ENCODE data around the gene SLC25A28.

SLC25A28 gene

GRCh38 chr10:99583687-99584086 lies 36.6 kb downstream of the SLC25A28 start:
- no peak for DNase-seq

GRCh38 chr10:99582255-99582770 lies 37.9 kb downstream of the SLC25A28 start:
- DNase-seq, result no peak

- no peak for DNase-seq
These were observed 40.3 kb downstream of the SLC25A28 start for GRCh38 chr10:99579971-99580370.

GRCh38 chr10:99573790-99574189 lies 46.4 kb downstream of the SLC25A28 start:
- DNase-seq, result no peak

GRCh38 chr10:99571816-99572215 lies 48.4 kb downstream of the SLC25A28 start:
- DNase-seq, result no peak

- no peak for DNase-seq
These were observed 50.3 kb downstream of the SLC25A28 start for GRCh38 chr10:99569961-99570360.

GRCh38 chr10:99569253-99569939 lies 50.8 kb downstream of the SLC25A28 start:
- DNase-seq, result no peak

- no peak for DNase-seq
These were observed 55.1 kb downstream of the SLC25A28 start for GRCh38 chr10:99565166-99565565.

GRCh38 chr10:99564361-99564760 lies 55.9 kb downstream of the SLC25A28 start:
- no peak for DNase-seq

GRCh38 chr10:99562631-99563030 lies 57.6 kb downstream of the SLC25A28 start:
- DNase-seq, result no peak

All from effector CD8-positive, alpha-beta T cell (primary cell).